ENCODE measurements around the gene GNPAT. TPM values are rescaled to one million over a fixed set of nuclear protein-coding genes. Genes with fewer than 3 reads are reported as not detected.

GNPAT gene
- total and polyA plus RNA-seq, 2 of the 8 experiments (the other 6 are each of a cell fraction or from before 2014, with no cell fraction given), result 22.9 to 47.4 TPM

DNA sequence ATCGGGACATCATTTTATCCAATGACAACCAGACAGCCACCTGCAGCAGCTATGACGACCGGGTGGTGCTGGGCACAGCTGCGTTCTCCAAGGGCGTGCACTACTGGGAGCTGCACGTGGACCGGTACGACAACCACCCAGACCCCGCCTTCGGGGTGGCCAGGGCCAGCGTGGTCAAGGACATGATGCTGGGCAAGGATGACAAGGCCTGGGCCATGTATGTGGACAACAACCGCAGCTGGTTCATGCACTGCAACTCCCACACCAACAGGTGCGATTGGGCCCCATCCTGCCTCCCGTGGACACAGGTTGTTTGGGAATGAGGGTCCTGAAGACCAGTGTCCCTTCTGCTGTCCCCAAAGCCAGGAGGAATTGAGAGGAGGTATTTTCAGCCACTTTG, 32.0 kb upstream of the GNPAT start:
- Histone ChIP-seq H3K79me1 (ENCODE audit: low read depth, low read length) (no peaks in the 10 kb centered on the region), H3K14ac (ENCODE audit: insufficient read length) (no peak overlapping the region), H2BK120ac (replicated peaks; ENCODE audit: low read depth, low read length) (no peak overlapping the region), H3K4me2 (ENCODE audit: insufficient read depth in 1 of 2, low read depth in 2 of 2, low read length in 2 of 2) (no peak overlapping the region), H3K36me3 (ENCODE audit: control insufficient read depth in 2 of 4, insufficient read depth in 4 of 4, low read length in 3 of 4) (no peaks in the 10 kb centered on the region), H2AK5ac (ENCODE audit: low read depth, low read length) (no peak overlapping the region), H3K9me3 (ENCODE audit: insufficient read depth in 2 of 2, low read depth in 1 of 2, low read length in 1 of 2) (no peaks in the 10 kb centered on the region), H2BK20ac (ENCODE audit: low read length) (no peak overlapping the region), H2BK15ac (ENCODE audit: low read length) (no peak overlapping the region), H3K79me2 (ENCODE audit: control insufficient read depth in 1 of 2, insufficient read depth in 2 of 2, low read length in 2 of 2) (no peaks in the 10 kb centered on the region), H3K4ac (replicated peaks; ENCODE audit: insufficient read length, low read depth, low read length) (no peak overlapping the region), H3K23me2 (ENCODE audit: low read depth, low read length) (no peaks in the 10 kb centered on the region), H3K27me3 (replicated peaks in 1 of 4; ENCODE audit: control insufficient read depth in 3 of 4, extremely low read depth in 1 of 4, insufficient read depth in 3 of 4, low read length in 3 of 4) (peaks cover 15 to 24% (median 20%) of the 10 kb centered on the region in 4 experiments), H2BK5ac (ENCODE audit: low read depth, low read length) (no peak overlapping the region), H3K9ac (replicated peaks in 1 of 4; ENCODE audit: extremely low read depth in 1 of 4, low read depth in 3 of 4, low read length in 3 of 4) (no peak overlapping the region), H4K5ac (ENCODE audit: insufficient read length, low read depth, low read length) (no peak overlapping the region), H4K91ac (replicated peaks; ENCODE audit: insufficient read length, low read length) (no peak overlapping the region), H4K8ac (ENCODE audit: extremely low read depth, insufficient read depth, low read length) (no peak overlapping the region), H3K4me3 (ENCODE audit: extremely low read depth in 1 of 4, insufficient read depth in 2 of 4, low read depth in 3 of 4, low read length in 4 of 4) (no peak overlapping the region), H3K23ac (ENCODE audit: insufficient read length) (no peak overlapping the region), H2BK12ac (ENCODE audit: low read depth, low read length) (no peak overlapping the region), H3K56ac (replicated peaks; ENCODE audit: insufficient read length, low read depth, low read length) (no peak overlapping the region), H3K27ac (ENCODE audit: low read depth, low read length) (no peak overlapping the region), H2AFZ (ENCODE audit: low read length) (no peak overlapping the region), H3K18ac (ENCODE audit: extremely low read depth, low read length) (no peak overlapping the region), H4K20me1 (replicated peaks in 1 of 2; ENCODE audit: control insufficient read depth in 1 of 2, insufficient read depth in 2 of 2, low read length in 2 of 2) (peaks cover 0 to 9% of the 10 kb centered on the region in 2 experiments), H3K4me1 (replicated peaks in 1 of 4; ENCODE audit: control insufficient read depth in 3 of 4, insufficient read depth in 4 of 4, low read length in 3 of 4) (peaks cover 0 to 2% (median 0%) of the 10 kb centered on the region in 4 experiments; a peak in 3 of 7 replicates)
- POLR2A ChIA-PET (ENCODE audit: partially characterized antibody), result no interaction called here
- CTCF ChIA-PET (ENCODE audit: partially characterized antibody), result interaction anchor here (0.6 to 4.0 kb wide), 7 partner anchors 33 to 411 kb away, joined by 3 to 24 read pairs (median 5); partner anchors contain the start of gene TRIM67
- WGBS, 2 experiments (ENCODE audit: extremely low coverage in 1 of 2, insufficient coverage in 1 of 2, insufficient read length in 1 of 2, insufficient replicate concordance in 2 of 2, low coverage in 1 of 2, low lambda C conversion rate in 2 of 2, missing lambda C conversion rate in 1 of 2), result 90% methylated on average over 14 of the region's 14 CpGs; no CpG with 5 or more reads in 1 of the 2 experiments
- no peak for TF ChIP-seq PHF8 (conservative IDR thresholded peaks at IDR 0.05; ENCODE audit: low read depth, low read length)
- no peak for TF ChIP-seq TCF12 (IDR thresholded peaks at IDR 0.05; ENCODE audit: low read depth, low read length)
- TF ChIP-seq ASH2L (IDR thresholded peaks at IDR 0.05; ENCODE audit: low read length), result no peak
- no peak for TF ChIP-seq SUZ12 (IDR thresholded peaks at IDR 0.05; ENCODE audit: low read length)
- no peak for TF ChIP-seq KDM4A (IDR thresholded peaks at IDR 0.05; ENCODE audit: low read depth, low read length, severe bottlenecking)
- no peak for DNase-seq (ENCODE audit: low read depth in 1 of 2, low spot score in 2 of 2)
- no peak for FAIRE-seq
